ENCODE data around the gene DNAJB1.
A peak's percentile ranks its signal among the peaks of the same experiment; 100 is the strongest.
"Not testable (repeated sequence)": the region's sequence is repeated elsewhere in the genome, so short reads cannot be mapped to it uniquely, and the experiment has no call there.

The DNAJB1 gene

GRCh38 chr19:14519860-14520407 lies 1.7 kb upstream of the DNAJB1 start:
- DNase-seq, result no peak

- no peak for DNase-seq
Observed at GRCh38 chr19:14519245-14519859, 1.2 kb upstream of the DNAJB1 start.

GRCh38 chr19:14517446-14517839 lies 754 bp downstream of the DNAJB1 start:
- no peak for DNase-seq

- no peak for DNase-seq
Observed at GRCh38 chr19:14516746-14517438, 1.3 kb downstream of the DNAJB1 start.

- no peak for DNase-seq
Observed at GRCh38 chr19:14516048-14516534, 2.1 kb downstream of the DNAJB1 start.

GRCh38 chr19:14515501-14516047 lies 2.6 kb downstream of the DNAJB1 start:
- DNase-seq, result no peak

- no peak for DNase-seq
Observed at GRCh38 chr19:14514215-14514863, 3.9 kb downstream of the DNAJB1 start.

GRCh38 chr19:14512406-14512961 lies 5.7 kb downstream of the DNAJB1 start:
- DNase-seq, result no peak

GRCh38 chr19:14511229-14511593 lies 7.0 kb downstream of the DNAJB1 start:
- no peak for DNase-seq

GRCh38 chr19:14510311-14511228 lies 7.6 kb downstream of the DNAJB1 start:
- DNase-seq, result peak; percentile 82

GRCh38 chr19:14507704-14508542 lies 10.3 kb downstream of the DNAJB1 start:
- DNase-seq, result no peak

- DNase-seq, result peak; percentile 82
Observed at GRCh38 chr19:14505488-14506239, 12.5 kb downstream of the DNAJB1 start.

GRCh38 chr19:14504575-14504974 lies 13.6 kb downstream of the DNAJB1 start:
- DNase-seq, result not testable (repeated sequence)

GRCh38 chr19:14503285-14503684 lies 14.9 kb downstream of the DNAJB1 start:
- no peak for DNase-seq

GRCh38 chr19:14502334-14503092 lies 15.7 kb downstream of the DNAJB1 start:
- DNase-seq, result no peak

- peak; percentile 82 for DNase-seq
Observed at GRCh38 chr19:14497228-14497921, 20.8 kb downstream of the DNAJB1 start.

GRCh38 chr19:14496834-14497227 lies 21.4 kb downstream of the DNAJB1 start:
- DNase-seq, result peak; percentile 76

- DNase-seq, result peak; percentile 100
Observed at GRCh38 chr19:14496029-14496833, 22.0 kb downstream of the DNAJB1 start, which contains the start of gene GIPC1. GIPC1 (minus strand) TSS chr19:14496127; CDS start chr19:14482976, 13,151 bp downstream.

All from OCI-M1 (cell line).